NB4 (cell line): ENCODE data around the gene LASP1NB.

Source experiments
- CTCF ChIP-seq: IDR thresholded peaks from one replicate; pipeline ENCODE4 v1.5.1; 2012; ENCODE audit warnings: low read depth, low read length
- MAX ChIP-seq: IDR thresholded peaks from 2 replicates; pipeline ENCODE4 v1.6.1; 2011; ENCODE audit warnings: low read depth, low read length
- MYC ChIP-seq: IDR thresholded peaks from 2 replicates; pipeline ENCODE4 v1.6.1; 2011; ENCODE audit warnings: low read depth, low read length
- POLR2A ChIP-seq: IDR thresholded peaks from 2 replicates; pipeline ENCODE4 v1.6.1; 2011; ENCODE audit warnings: mild to moderate bottlenecking; ENCODE audit not compliant: insufficient read length; ENCODE audit errors: extremely low read depth

- TF ChIP-seq CTCF (no peak), MYC (peak; percentile 38; the same call in 1 of the 2 replicates), POLR2A (no peak), MAX (peak; percentile 56)
Measured at GRCh38 chr17:38893607-38894006, 31.8 kb upstream of the LASP1NB start.
